IPS-NIHi7 (cell line): ENCODE data around the gene COA6.

Experiments used
- DNase-seq: peaks from one replicate; pipeline ENCODE4 v3.0.0; 2012; ENCODE audit warnings: mixed read lengths; ENCODE audit errors: extremely low spot score

COA6 gene

GRCh38 chr1:234412830-234413229, 39.6 kb downstream of the COA6 start:
- no peak for DNase-seq

DNA sequence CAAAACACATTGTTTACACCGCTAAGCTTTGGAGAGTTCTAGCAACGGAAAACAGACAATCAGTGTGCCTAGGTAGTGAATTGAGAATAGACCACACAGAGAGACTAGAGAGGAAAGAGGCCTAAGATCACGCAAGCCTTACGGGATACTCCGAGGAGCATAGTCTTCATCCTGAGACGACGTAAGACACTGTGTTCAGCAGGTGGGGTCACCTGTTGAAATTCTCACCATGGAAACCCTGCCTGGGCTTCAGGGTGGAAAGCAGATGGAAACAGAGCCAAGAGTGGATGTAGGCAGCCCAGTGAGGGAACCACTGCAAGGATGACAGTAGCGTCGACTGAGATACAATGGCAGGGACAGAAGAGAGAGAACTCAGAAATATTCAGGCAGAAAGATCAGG, 40.2 kb downstream of the COA6 start:
- no peak for DNase-seq

DNA sequence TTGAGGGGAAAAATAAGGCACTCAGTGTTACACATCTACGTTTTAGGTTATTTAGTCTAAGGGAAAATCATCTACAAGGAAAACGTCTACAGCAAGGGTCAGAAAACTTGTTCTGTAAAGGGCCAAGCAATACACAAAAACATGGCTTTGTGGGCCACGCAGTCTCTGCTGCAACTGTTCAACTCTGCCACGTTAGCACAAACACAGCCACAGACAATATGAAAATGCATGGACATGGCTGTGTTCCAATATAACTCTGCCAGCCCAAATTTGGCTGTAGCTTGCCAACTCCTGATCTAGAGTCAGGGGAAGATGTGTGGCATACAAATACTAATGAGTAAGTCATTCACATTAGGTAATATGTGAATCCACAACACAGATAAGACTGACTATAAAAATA, 40.7 kb downstream of the COA6 start:
- DNase-seq, result no peak

GRCh38 chr1:234427950-234428646, 54.8 kb downstream of the COA6 start:
- no peak for DNase-seq

DNA sequence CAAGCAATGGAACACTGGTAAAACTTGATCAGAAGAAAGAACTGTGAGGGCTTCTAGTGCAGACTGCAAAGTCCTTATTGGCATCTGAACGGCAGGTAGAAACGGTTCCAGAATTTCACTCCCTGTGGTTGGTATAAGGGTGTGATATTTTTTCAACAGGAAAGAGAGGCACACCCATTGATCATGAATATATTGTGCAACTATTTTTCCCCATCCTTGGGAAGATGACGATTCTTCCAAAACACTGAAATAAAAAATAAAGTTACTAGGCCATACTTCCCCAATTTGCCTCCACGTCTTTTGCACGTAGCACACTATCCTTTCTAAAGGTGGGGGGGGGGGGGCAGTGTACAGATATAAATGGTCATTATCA, 56.2 kb downstream of the COA6 start:
- no peak for DNase-seq

DNA sequence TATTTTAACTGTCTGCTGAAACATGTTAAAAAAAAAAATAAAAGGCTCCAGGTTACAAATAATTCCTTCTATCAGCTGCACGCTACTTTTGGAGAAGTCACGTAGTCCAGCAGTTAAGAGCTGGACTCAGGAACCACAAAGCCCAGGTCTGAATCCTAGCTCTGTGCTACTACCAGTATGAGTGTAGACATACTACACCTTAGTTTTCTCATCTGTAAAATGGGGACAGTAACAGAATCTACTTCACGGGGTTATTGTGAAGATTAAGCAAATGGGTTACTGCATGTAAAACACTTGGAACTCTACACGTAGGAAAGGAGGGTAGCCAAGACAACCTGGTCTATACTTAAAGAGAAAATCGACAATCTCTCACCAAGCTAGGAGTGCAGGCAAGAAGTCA, 57.4 kb downstream of the COA6 start:
- DNase-seq, result no peak

DNA sequence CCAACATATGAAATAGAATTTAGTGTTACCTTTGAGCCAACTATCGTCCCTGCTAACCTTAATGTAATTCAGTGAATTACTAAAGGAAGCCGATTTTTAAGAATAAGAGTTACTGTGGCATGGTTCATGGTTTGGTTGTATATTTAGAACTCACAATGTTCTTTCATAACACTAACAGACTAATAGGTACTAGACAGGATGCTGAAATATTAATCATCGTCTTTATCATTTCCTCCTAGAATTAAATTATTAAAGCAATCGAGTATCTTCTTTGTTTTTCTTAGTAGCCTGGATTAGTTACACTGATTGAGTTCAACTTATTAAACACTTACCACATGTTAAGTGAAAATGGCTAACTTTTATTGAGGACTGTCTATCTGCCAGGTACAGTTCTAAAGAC, 58.0 kb downstream of the COA6 start:
- DNase-seq, result no peak

- DNase-seq, result no peak
Measured at GRCh38 chr1:234433563-234434285, 60.5 kb downstream of the COA6 start.
